IPS-NIHi7 (cell line): Measurements from ENCODE around the gene GRB2.
"Not testable (repeated sequence)": the region's sequence is repeated elsewhere in the genome, so short reads cannot be mapped to it uniquely, and the experiment has no call there.

Experiments
- DNase-seq: peaks from one replicate; pipeline ENCODE4 v3.0.0; 2012; ENCODE audit warnings: mixed read lengths; ENCODE audit errors: extremely low spot score

The GRB2 gene

DNA sequence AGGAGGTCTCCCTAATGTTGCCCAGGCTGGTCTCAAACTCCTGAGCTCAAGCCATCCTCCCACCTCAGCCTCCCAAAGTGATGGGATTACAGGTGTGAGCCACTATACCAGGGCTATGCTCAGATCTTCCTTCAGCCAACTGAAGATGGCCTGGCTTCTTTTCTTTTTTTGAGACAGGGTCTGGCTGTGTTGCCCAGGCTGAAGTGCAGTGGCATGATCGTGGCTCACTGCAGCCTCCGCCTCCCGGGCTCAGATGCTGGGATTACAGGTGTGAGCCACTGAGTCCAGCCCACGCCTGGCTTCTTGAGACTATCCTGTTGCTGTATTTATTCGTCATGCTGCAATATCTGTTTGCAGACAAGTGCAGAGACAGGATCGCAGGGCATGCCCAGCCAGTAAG, 120.4 kb downstream of the GRB2 start:
- no peak for DNase-seq

DNA sequence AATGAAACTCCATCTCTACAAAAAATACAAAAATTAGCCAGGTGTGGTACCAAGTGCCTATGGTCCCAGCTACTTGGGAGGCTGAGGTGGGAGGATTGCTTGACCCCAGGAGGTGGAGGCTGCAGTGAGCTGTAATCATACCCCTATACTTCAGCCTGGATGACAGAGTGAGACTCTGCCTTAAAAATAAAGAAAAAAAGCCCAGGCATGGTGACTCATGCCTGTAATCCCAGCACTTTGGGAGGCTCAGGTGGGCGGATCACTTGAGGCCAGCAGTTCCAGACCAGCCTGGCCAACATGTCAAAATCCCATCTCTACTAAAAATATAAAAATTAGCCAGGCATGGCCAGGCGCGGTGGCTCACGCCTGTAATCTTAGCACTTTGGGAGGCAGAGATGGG, 125.3 kb downstream of the GRB2 start:
- not testable (repeated sequence) for DNase-seq

DNA sequence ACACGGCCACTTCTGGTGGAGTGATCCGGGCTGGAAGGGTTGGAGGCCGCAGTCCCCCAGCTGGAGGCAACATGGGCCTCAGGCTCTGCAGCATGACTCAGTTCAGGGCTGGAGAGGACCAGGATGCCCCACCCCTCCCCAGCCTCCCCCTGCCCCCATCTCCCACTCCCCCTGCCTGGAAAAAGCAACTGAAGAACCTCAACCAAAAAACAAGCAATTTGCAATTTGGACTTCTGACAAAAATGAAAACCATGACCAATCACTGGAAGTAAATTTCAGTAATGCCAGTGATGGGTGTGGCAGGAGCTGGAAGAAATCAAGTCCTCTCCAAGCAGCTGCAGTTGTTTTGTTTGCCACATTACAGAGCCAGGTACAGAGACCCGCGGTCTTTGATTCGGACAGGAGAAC, 127.8 kb downstream of the GRB2 start:
- no peak for DNase-seq

DNA sequence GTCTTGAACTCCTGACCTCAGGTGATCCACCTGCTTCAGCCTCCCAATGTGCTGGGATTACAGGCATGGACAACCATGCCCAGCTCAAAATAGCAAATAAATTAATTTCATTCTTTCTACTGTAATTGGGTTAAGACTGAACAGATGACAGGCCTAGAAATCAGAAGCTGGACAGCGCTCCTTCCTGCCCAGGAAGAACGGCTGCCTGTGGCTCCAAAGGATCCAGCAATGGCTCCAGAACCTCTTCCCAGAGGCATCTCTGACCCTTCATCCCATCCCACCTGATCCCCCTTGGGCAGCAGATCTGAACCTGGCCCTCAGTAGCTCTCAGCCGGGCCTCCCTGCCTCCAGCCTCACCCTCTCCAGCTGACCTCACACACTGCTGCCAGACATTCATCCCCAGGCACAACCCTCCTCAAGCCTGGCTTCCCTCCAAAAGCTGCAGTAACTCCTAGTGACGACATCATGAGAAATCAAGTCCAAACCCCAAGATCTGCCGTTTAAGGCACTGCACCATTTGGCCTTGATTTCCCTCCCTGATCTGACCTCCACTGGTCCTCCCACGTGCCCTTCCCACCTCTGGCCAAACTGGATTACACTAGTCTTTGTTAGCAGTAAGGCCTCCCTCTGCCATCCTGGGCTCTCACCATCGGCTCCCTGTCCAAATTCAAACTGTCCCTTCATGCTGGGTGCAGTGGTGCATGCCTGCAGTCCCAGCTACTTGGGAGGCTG, 131.3 kb downstream of the GRB2 start:
- DNase-seq = no peak

- DNase-seq = no peak
These were observed 132.7 kb downstream of the GRB2 start for GRCh38 chr17:75272848-75273184.

GRCh38 chr17:75271955-75272847, 133.3 kb downstream of the GRB2 start:
- DNase-seq = peak; percentile 8

DNA sequence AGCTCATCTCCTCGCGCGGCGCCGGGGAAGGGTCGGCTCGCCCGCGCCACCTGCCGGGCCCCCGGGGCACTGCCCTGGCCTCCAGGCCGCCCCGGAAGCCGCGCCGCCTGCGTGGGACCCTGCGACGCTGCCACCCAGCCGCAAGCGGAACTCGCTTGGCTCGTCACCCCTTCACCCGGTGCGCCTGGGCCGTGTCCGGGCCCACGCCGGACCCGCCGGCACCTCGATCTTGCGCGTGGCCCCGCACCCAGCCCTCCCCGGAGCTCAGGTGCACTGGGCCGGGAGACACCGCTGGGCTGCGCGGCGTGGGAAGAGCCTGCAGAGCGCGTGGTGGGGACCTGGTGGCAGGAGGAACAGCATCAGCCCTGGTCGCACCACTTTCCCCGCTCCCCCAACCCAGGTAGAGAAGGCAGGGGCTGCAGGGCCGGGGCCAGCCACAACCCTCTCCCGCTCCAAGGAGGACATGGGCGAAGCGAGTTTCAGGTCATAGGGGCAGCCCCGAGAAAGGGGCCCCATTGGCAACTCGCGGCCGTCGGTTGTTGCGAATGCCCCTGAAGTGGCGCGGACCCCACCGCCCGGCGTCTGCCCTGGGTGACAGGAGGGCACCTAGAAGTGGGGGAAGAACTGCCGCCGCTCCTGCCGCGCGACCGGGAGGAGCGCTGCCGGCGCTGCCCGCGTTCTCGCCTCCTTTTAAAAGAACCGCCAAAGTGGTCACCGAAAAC, 134.1 kb downstream of the GRB2 start:
- peak; percentile 93 for DNase-seq

GRCh38 chr17:75270966-75271232, 134.6 kb downstream of the GRB2 start, which contains the start of gene MIF4GD:
MIF4GD (minus strand) TSS chr17:75271231; CDS start chr17:75270195, 1,036 bp downstream.
- no peak for DNase-seq

DNA sequence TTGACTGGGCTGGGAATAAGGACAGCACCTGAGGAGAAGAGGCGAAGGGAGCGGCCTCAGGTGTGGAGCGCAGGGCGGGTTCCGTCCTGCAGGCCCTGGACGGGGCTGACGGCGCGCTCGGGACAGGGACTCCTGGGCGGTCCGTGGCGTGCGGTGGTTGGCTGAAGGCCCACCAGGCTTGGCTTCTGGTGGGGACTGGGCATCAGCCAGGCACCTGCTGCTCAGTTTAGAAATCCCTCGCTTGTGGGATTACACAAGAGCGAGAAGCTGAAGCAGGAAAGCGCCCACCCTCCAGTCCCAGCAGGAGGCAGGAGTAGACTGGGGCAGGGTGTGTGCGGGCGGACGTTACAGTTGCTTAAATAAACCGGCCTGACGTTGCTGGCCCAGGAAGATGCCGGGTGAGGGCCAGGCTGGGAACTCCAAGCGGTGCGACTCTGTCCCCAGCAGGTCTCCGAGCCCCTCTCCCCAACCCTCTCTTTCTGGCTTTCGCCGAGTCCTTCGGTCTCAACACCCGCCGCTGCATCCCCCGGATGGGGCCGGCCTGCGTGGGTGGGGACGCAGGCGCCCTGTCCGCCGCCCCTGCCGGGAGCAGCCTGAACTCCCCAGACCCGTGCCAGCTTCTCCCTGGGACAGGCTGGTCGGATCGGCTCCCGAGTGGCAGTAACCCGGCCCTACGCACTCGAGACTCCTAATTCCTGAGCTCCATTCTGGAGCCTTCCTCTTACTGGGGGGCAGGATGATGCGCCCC, 135.1 kb downstream of the GRB2 start:
- DNase-seq = peak; percentile 81

DNA sequence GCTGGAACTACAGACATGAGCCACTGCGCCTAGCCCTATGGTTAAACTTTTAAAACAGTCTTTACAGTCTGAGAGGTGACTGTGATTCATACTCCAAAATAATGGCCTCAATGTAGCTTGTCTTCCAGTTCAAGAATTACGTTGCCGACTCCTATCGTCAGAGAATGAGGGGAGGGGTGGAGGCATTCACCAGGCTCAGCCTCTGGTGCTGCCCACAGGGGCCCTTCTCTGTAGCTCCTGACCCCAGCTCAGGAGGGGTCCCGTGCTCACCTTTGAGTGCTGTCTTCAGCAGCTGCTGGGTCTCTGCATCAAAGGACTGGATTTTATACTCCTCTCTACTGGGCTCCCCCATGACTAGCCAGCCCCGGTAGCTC, 135.6 kb downstream of the GRB2 start:
- DNase-seq = no peak
